ENCODE data around the gene KCNAB1.
A peak's percentile ranks its signal among the peaks of the same experiment; 100 is the strongest.

KCNAB1 gene

DNA sequence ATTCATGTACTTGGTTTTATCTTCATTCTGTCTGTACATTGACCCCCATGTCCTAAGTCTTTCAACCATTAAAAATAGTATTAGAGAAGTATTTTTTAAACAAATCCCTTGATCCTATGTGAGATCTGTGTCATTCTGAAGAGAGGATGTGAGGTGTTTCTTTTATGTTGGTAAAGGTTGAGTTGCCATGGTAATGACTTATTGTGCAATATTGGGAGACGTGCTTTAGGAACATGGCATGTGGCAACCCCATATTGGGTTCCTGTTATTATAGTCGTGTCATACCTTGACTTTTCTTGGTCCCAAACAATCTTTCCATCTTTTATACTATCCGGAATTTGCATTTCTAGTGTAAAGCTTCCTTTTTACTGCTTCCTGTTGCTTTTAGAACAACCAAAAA lies 203.1 kb downstream of the KCNAB1 start:
- peak in 2 of 4 experiments; percentile 26 to 29 for DNase-seq

DNA sequence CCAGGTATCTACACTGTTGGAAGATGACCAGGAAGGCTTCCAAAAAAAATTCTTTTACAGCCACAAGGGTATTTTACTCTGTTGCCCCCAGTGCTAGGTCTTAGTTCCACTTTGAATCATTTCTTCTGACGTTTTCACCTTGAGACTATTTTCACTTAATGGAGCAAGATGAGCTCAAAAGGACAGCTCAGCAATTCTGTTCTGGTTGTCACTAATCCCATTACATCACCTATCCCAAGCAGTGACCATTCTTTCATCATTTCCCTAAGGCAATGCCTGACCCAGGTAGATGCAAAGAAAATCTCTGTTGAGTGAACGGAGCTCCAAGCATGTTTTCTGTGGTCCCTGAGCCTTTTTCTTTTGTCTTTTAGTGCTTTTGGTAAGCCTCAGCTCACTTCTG lies 210.0 kb downstream of the KCNAB1 start:
- DNase-seq: no peak

- no peak for DNase-seq
Measured at GRCh38 chr3:156332304-156332703, 211.9 kb downstream of the KCNAB1 start.

GRCh38 chr3:156334841-156335545 lies 214.6 kb downstream of the KCNAB1 start:
- no peak for DNase-seq

DNA sequence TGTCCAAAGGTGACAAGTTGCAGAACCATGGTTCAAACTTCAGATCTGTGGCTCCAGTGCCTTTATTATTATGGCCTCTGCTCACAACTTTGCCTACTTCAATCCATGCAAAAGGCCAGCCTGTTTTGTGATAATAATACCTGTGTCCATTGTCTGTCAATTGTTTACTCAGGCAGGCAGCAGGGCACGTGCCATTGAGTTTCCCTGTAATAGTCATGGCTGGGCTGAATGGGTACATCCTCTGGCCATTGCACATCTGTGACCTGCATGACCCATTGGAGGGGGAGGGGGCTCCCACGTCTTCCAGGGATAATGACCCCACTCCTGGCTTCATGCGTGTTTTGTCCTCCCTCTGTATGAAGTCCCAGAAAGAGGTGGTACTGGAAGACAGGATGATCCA lies 219.1 kb downstream of the KCNAB1 start:
- no peak for DNase-seq

DNA sequence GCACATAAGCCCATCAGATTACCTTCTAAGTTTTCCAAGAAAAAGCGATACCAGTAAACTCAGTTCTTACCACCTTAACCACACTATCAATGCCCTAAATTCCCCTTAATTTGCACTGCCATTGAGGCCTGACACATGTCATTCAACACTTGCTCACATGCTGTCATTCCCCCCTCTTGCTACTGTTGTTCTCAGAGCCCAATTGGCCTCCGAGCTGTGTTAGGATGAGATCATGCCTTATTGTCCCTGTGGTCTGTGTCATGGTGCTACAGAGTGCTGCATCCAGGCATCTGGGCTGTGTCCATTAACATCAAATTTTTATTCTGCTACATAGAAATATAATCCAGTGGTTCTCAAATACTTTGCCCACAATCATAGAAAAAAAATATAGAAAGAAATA lies 221.0 kb downstream of the KCNAB1 start:
- no peak for DNase-seq

- no peak for DNase-seq
Measured at GRCh38 chr3:156341831-156342416, 221.5 kb downstream of the KCNAB1 start.

- DNase-seq: no peak
Measured at GRCh38 chr3:156344215-156344614, 223.8 kb downstream of the KCNAB1 start.

DNA sequence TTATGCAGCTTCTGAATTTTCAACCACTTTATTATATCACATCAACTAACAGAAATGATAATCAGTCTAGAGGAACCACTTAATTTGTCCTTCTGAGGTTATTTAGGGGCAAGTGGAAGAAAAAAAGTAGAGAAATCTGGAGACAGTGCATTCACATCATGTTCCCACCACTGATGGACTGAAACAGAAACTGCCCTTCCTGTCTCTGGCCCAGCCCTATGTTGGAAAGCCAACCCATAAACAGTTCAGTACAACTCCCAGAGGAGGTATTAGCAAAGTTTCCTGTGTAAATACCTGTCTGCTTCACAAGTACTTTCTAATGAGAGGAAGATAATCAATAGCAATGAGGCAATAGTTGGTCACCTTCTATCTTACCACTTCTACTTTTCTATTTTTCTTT lies 228.7 kb downstream of the KCNAB1 start:
- DNase-seq: no peak

DNA sequence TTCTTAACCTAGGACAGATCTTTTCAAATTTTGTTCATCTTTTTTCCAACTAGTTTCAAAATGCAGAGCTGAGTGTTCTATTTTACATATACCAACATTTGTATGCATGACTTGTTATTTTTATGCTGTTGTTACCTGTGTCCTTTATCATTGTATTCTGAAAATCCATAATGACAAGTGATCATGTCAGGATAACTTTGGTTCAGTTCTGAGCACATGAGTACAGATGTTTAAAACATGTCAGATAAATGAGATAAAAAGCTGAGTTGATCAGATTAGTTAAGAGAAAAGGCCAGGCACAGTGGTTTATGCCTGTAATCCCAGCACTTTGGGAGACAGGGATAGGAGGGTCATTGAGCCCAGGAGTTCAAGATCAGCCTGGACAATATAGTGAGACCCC lies 229.6 kb downstream of the KCNAB1 start:
- no peak for DNase-seq

GRCh38 chr3:156350781-156351180 lies 230.4 kb downstream of the KCNAB1 start:
- no peak for DNase-seq

- DNase-seq: no peak
Measured at GRCh38 chr3:156351783-156352182, 231.4 kb downstream of the KCNAB1 start.

DNA sequence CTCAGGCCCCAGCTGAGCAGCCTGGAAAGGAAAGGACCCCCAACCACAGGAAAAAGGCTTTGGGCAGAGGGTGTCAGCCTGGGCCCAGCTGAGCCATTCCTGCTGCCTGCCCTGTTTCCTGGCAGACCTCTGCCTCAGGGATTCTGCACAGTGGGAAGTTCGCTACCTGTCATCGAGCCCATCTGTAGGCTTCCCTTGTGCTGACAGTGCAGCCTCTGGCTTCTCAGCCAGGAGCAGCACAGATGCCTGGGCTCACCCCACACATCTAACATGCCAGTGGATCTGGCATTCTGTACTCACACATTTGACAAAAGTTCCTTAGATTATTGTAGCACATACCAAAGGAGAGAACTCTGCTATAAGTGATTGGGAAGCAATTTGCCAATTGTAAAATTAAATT lies 232.3 kb downstream of the KCNAB1 start:
- no peak for DNase-seq

DNA sequence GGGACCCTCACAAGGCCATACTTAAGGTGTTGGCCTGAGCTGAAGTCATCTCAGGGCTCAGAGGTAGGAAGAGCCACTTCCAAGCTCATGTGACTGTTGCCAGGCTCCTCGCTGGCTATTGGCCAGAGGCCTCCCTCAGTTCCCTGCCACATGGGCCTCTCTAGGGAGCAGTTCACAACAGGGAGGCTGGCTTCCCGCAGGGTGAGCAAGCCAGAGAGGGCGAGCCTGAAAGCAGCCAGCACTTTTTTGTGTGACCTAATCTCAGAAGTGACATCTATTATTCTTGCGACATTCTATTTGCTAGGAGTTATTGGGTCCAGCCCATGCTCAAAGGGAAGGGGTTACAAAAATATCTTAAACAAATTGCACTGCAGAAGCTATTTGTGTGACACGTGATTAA lies 233.2 kb downstream of the KCNAB1 start:
- DNase-seq: peak in 1 of 4 experiments; percentile 3

DNA sequence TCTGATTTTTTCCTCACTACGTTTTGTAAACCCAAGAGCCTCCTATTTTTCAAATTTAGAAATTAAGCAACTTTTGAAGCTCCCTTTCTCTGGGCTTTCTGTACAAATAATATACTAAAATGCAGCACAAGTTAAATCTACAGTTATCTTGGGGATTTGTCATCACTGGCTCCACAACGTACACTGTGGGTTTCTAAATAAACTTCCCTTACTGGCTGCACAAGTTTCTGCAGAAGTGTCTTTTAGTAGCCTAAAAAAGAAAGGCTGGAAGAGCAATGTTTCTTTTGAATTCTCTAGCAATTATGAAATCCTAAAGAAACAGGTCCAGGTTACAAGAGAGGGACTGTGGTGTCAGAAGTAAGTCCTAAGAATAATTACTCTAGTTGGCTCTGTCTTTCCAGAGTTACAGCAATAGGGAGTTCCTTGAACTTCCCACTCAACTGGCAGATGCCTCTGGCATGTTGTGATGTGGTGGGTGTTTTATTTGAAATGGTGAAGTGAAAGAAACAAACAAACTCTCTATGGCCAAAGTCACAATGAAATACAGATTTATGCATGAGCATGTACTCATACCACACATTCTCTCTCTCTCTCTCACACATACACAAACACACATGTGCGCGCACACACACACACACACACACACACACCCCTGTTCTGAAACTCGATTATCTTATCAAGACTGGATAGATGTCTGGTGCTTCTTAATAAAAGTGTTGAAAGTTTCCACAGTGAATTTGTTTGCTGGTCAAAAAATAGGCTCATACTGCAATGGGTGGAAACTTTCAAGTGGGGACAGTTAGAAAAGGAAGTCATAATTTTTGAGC lies 236.4 kb downstream of the KCNAB1 start:
- peak in 3 of 4 experiments; percentile 27 to 49 (median 32) for DNase-seq

- DNase-seq: no peak
Measured at GRCh38 chr3:156358232-156358631, 237.9 kb downstream of the KCNAB1 start.

DNA sequence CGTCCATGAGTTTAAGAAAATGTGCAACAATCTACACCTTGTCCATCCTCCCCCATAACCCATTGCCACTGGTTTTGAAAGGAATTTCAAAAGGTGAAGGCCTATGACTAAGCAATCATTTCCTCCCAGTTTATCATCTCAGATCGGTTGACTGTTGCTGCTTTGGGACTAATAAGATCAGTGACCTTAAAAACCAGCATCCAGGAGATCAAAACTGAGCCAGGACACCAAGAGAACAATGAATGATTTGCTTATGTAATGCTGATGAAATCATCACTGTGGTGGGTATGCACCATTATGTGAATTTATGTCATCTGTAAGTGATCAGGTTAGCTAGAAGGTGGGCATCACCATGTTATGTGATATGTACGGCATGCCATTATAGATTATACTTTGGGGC lies 239.0 kb downstream of the KCNAB1 start:
- no peak for DNase-seq

GRCh38 chr3:156360083-156360482 lies 239.7 kb downstream of the KCNAB1 start:
- no peak for DNase-seq

GRCh38 chr3:156360963-156361362 lies 240.6 kb downstream of the KCNAB1 start:
- DNase-seq: no peak

GRCh38 chr3:156366559-156366958 lies 246.2 kb downstream of the KCNAB1 start:
- no peak for DNase-seq

- no peak for DNase-seq
Measured at GRCh38 chr3:156368189-156368588, 247.8 kb downstream of the KCNAB1 start.

DNA sequence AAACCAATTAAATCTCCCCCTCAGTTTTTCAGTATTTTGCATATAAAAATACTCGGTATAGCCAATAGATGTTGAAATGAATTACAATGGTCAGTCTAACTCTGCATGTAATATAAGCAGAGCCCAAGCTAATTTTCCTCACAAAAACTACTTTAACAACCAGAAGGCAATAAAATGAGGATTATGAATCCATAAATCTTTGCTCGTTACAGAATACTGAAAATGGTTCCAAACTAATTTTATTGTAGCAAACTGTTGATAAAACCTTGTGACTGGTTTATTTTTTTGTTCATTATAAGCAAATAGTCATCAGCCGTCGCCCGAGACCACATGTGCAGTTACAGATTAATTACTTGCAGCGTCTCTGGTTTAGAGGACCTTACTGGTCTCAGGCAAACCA lies 251.3 kb downstream of the KCNAB1 start:
- DNase-seq: no peak

- DNase-seq: no peak
Measured at GRCh38 chr3:156373095-156373494, 252.7 kb downstream of the KCNAB1 start.

- no peak for DNase-seq
Measured at GRCh38 chr3:156373654-156374053, 253.3 kb downstream of the KCNAB1 start.

Data from suppressor macrophage (primary cell).